NCI-H345 (cell line): Measurements from ENCODE around the gene MYRIP.
A peak's percentile ranks its signal among the peaks of the same experiment; 100 is the strongest.
"Not testable (repeated sequence)": the region's sequence is repeated elsewhere in the genome, so short reads cannot be mapped to it uniquely, and the experiment has no call there.

Experiments
- DNase-seq: peaks from one replicate; lab custom pipeline; 2025; lab: John Stamatoyannopoulos, UW

Gene MYRIP

GRCh38 chr3:40129981-40130380, 320.6 kb downstream of the MYRIP start:
- no peak for DNase-seq

- no peak for DNase-seq
These were observed 321.3 kb downstream of the MYRIP start for GRCh38 chr3:40130721-40131120.

GRCh38 chr3:40133886-40134575, 324.6 kb downstream of the MYRIP start:
- not testable (repeated sequence) for DNase-seq

- DNase-seq = peak; percentile 52
These were observed 328.3 kb downstream of the MYRIP start for GRCh38 chr3:40137591-40138295.

GRCh38 chr3:40143283-40144090, 334.1 kb downstream of the MYRIP start:
- DNase-seq = no peak

GRCh38 chr3:40148827-40149226, 339.4 kb downstream of the MYRIP start:
- no peak for DNase-seq

GRCh38 chr3:40152482-40153133, 343.2 kb downstream of the MYRIP start:
- DNase-seq = peak; percentile 68

- no peak for DNase-seq
These were observed 351.5 kb downstream of the MYRIP start for GRCh38 chr3:40160933-40161332.

- no peak for DNase-seq
These were observed 353.2 kb downstream of the MYRIP start for GRCh38 chr3:40162616-40163015.

GRCh38 chr3:40166997-40167396, 357.6 kb downstream of the MYRIP start:
- DNase-seq = no peak

- peak; percentile 66 for DNase-seq
These were observed 358.5 kb downstream of the MYRIP start for GRCh38 chr3:40167958-40168357.

GRCh38 chr3:40169983-40170382, 360.6 kb downstream of the MYRIP start:
- DNase-seq = no peak

- no peak for DNase-seq
These were observed 361.0 kb downstream of the MYRIP start for GRCh38 chr3:40170395-40170794.

- no peak for DNase-seq
These were observed 363.2 kb downstream of the MYRIP start for GRCh38 chr3:40172560-40172959.

GRCh38 chr3:40173227-40173721, 363.9 kb downstream of the MYRIP start:
- no peak for DNase-seq

- DNase-seq = no peak
These were observed 368.7 kb downstream of the MYRIP start for GRCh38 chr3:40178012-40178594.

GRCh38 chr3:40179016-40179415, 369.6 kb downstream of the MYRIP start:
- DNase-seq = peak; percentile 61

GRCh38 chr3:40181182-40181581, 371.8 kb downstream of the MYRIP start:
- no peak for DNase-seq

GRCh38 chr3:40185029-40185695, 375.8 kb downstream of the MYRIP start:
- DNase-seq = no peak

- DNase-seq = no peak
These were observed 377.1 kb downstream of the MYRIP start for GRCh38 chr3:40186508-40186907.

GRCh38 chr3:40187945-40188344, 378.5 kb downstream of the MYRIP start:
- no peak for DNase-seq
